Hepatocyte (in vitro differentiated cells): ENCODE measurements around the gene DZIP1L.

Source experiments
- CTCF ChIP-seq: fragments of 200-600 bp; sonication (generic); IDR thresholded peaks from 2 replicates; pipeline ENCODE4 v1.5.1; 2016; ENCODE audit warnings: antibody characterized with exemption, mild to moderate bottlenecking; ENCODE audit not compliant: poor library complexity
- EZH2 ChIP-seq: fragments of 200-600 bp; sonication (generic); IDR thresholded peaks from 2 replicates; pipeline ENCODE4 v1.6.1; 2016; ENCODE audit warnings: antibody characterized with exemption, mild to moderate bottlenecking, borderline replicate concordance
- EZH2phosphoT487 ChIP-seq: fragments of 200-600 bp; sonication (generic); IDR thresholded peaks from one replicate; pipeline ENCODE4 v1.6.1; 2018; ENCODE audit warnings: antibody characterized with exemption, mild to moderate bottlenecking, low read depth, moderate library complexity; ENCODE audit not compliant: unreplicated experiment, severe bottlenecking

- no peak for TF ChIP-seq CTCF
- no peak for TF ChIP-seq EZH2
- no peak for TF ChIP-seq EZH2phosphoT487
These were observed 22.5 kb upstream of the DZIP1L start for GRCh38 chr3:138137861-138138260.
